NCI-H146 treated with DMSO at 0.1 percent for 48 hours (cell line): Measurements from ENCODE around the gene MAL.
"Not testable (repeated sequence)": the region's sequence is repeated elsewhere in the genome, so short reads cannot be mapped to it uniquely, and the experiment has no call there.

Experiments
- DNase-seq: peaks from one replicate; lab custom pipeline; 2025; ENCODE audit not compliant: unreplicated experiment; lab: John Stamatoyannopoulos, UW

Gene MAL

DNA sequence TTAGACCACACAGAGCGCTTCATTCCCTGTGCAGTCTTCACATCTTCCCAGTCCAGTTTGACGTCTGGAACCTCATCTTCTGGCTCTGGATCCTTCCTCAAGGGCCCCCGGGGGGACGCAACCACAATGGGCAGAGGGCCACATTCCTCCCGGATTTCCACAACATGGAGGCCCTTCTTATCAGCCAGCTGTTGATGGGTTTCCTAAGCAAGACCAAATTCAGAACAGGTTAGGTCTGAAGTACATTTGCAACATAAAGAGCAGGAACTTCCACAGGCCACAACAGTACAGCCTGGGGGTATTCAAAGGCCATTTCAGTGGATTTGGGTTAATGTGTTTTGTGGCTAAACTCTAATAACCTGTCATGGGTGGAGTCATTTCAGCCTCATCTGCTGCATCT is 61.9 kb downstream of the MAL start:
- DNase-seq, result no peak

DNA sequence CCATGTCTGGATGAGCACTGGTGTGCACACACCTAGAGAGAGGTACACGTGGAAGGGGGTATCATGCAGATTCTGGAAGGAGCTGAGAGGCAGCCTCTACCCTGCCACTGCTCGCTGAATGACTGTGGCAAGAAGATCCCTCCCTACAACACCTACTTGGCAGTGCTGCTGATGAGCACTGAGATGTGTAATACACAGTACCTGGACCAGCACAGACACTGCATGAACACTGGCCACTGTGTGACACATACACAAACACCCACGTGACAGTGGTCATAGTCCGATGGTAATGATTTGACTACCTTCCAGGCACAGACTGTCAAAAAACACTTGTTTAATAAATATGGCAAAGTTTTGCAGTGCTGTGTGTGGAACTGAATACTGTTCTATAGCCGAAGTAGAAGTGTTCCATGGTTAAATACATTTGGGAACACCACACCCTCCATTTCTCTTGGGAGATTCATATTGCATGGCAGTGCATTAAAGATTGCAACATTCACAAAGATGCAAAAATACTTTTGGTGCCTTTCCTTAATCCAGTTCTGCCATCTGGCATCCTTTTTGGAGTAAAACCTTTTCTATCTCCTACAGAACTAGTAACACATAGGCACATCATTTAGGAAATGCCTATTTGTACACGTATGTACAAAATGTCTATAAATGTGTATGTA is 66.5 kb downstream of the MAL start:
- no peak for DNase-seq

DNA sequence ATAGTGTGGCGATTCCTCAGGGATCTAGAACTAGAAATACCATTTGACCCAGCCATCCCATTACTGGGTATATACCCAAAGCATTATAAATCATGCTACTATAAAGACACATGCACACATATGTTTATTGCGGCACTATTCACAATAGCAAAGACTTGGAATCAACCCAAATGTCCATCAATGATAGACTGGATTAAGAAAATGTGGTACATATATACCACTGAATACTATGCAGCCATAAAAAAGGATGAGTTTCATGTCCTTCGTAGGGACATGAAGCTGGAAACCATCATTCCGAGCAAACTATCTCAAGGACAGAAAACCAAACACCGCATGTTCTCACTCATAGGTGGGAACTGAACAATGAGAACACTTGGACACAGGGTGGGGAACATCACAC is 72.8 kb downstream of the MAL start:
- DNase-seq, result not testable (repeated sequence)

DNA sequence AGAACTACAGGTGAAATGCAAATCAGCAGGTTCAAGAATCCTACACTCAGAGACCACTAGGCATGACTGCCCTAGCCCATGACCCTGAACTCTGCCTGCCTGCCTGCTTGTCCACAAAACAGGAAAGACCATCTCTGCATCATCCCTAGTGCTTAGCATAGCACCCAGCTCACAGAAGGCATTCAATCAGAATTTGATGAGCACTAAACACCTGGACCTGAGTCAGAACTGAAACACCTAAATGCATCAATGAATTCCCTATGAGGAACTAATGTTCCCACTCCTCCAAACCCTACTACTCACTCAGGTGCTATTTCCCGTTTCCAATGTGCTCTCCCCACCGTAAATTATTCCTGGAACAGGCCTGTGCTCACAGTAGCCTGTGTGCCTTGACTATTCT is 74.4 kb downstream of the MAL start:
- DNase-seq, result no peak
